ES-I3 (cell line): ENCODE results near the gene PRKAR2B.

ENCODE experiments used
- H3K36me3 ChIP-seq: 2 replicates; pipeline ENCODE4 v1.6.1; 2013; ENCODE audit warnings: mild to moderate bottlenecking, low read length, control low read depth, moderate library complexity; ENCODE audit not compliant: insufficient read depth
- H3K4me1 ChIP-seq: 2 replicates; pipeline ENCODE4 v1.6.1; 2013; ENCODE audit warnings: mild to moderate bottlenecking, control low read depth, low read length; ENCODE audit not compliant: insufficient read depth
- H3K9ac ChIP-seq: 2 replicates; pipeline ENCODE4 v1.6.1; 2013; ENCODE audit warnings: low read depth, mild to moderate bottlenecking, low read length, moderate library complexity
- H3K9me3 ChIP-seq: 2 replicates; pipeline ENCODE4 v1.6.1; 2013; ENCODE audit warnings: mild to moderate bottlenecking, low read length, moderate library complexity; ENCODE audit not compliant: control insufficient read depth, insufficient read depth

The PRKAR2B gene

DNA sequence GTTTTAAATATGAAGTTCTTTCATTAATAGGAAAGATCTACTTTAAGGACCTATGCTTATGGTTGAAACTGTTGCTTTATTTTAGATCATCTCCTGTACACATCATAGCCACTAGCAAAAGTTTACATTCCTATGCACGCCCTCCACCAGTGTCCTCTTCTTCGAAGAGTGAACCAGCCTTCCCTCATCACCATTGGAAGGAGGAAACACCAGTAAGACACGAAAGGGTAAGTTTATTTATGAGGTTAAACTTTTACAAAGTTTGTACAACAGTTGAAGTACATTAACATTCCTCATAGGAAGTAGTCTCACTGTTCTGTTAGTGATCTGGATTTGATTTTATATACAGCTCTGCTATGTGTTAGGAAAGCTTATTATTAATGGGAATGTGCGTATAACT, 141.2 kb downstream of the PRKAR2B start:
- Histone ChIP-seq H3K9ac (no peak overlapping the region), H3K9me3 (no peaks in the 10 kb centered on the region), H3K36me3 (no peaks in the 10 kb centered on the region), H3K4me1 (no peaks in the 10 kb centered on the region)

DNA sequence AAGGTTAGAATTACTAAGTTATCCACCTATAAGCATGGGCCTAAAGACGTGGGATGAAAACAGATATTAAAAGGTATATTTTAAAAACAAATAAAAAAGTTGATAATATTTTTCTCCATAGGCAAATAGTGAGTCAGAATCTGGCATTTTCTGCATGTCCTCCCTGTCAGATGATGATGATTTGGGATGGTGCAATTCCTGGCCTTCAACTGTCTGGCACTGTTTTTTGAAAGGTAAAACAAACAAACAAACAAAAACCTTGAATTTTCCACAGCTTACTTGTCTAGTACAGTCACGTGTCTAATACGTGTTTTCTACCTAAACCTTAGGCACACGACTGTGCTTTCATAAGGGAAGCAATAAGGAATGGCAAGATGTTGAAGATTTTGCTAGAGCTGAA, 141.7 kb downstream of the PRKAR2B start:
- Histone ChIP-seq H3K9ac (no peak overlapping the region), H3K9me3 (no peaks in the 10 kb centered on the region), H3K36me3 (no peaks in the 10 kb centered on the region), H3K4me1 (no peaks in the 10 kb centered on the region)

DNA sequence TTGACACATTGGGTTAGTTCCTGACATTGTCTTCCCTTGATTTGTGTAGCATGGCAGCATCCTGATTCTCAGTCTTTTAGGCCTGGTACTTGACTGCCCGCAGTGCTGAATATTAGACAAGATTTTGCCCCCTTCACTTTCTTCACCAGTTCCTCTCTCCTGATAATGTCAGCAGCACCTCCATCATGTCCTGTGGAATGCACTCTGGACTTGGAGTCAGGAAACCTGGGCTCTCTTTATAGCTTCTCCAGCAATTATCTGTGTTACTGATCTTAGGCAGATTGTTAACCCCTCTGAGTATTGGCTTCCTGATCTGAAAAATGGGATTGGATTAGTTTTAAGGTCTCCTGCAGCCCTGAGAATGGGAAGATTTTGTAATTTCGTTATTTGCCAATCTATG, 143.3 kb downstream of the PRKAR2B start:
- no peaks in the 10 kb centered on the region for H3K4me1 ChIP-seq
- no peak overlapping the region for H3K9ac ChIP-seq
- H3K36me3 ChIP-seq: no peaks in the 10 kb centered on the region
- H3K9me3 ChIP-seq: no peaks in the 10 kb centered on the region

DNA sequence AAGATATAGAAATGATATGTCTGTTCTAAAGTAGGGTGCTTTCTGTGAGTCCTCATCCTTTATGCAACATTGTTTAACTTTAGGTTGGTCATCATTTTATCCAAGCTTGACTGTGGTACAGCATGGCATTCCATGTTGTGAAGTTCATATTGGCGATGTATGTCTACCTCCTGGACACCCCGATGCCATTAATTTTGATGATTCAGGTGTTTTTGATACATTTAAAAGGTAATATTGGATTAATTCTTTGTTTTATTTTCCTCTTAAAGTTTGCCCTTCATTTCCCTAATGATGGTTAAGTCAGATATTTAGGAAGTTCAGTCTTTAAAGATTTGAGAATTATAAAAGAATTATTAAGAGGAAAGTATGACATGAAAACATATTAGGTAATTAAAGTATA, 145.6 kb downstream of the PRKAR2B start:
- H3K9ac ChIP-seq: no peak overlapping the region
- no peaks in the 10 kb centered on the region for H3K36me3 ChIP-seq
- H3K9me3 ChIP-seq: no peaks in the 10 kb centered on the region
- no peaks in the 10 kb centered on the region for H3K4me1 ChIP-seq

DNA sequence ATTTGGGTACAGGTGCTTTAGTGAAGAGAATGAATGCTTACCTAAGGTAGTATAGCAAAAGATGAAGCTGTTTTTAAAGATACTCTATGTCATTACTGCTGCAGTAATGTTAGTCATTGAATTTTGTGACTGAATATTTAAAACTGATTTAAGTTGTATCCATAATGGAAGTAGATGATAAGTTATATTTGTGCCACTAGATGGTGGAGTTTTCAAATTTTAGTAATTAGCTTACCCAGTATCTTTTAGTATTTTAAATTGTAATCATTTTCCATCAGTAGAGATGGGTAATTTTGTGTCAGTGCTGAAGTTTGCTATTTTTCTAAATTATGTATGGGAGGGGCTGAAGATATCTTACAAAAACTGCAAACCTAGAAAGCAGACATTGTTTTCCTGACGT, 149.5 kb downstream of the PRKAR2B start:
- Histone ChIP-seq H3K36me3 (peaks cover 3% of the 10 kb centered on the region; the same call in 1 of the 2 replicates), H3K9ac (no peak overlapping the region), H3K4me1 (no peaks in the 10 kb centered on the region), H3K9me3 (no peaks in the 10 kb centered on the region)

DNA sequence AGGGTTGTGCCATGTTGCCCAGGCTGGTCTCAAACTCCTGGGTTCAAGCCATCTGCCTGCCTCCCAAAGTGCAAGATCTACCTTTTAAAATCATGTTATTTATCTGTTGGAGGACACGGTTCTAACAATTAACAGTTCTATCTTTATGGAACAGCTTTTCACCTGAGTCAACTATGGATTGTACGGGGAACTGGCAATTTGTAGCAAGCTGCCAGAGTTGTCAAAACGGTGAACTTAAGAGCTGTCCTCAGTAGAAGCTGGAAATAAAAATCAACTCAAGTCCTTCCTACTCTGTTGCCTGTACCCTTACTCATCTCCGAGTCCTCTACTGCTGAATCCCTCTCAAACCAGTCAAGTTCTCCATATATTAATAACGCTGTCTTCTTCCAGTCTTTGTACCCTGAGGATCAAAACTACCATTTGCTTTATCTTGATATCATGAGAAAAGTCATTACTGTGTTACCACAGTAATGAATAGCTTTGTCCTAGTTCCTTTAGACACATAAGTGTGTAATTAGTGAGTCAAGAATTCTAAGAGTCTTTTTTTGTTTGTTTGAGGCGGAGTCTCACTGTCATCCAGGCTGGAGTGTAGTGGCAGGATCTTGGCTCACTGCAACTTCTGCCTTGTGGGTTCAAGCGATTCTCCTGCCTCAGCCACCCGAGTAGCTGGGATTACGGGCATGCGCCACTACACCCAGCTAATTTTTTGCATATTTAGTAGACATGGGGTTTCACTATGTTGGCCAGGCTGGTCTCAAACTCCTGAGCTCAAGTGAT, 152.5 kb downstream of the PRKAR2B start:
- peaks cover 3% of the 10 kb centered on the region; the same call in 1 of the 2 replicates for H3K36me3 ChIP-seq
- no peaks in the 10 kb centered on the region for H3K4me1 ChIP-seq
- H3K9me3 ChIP-seq: no peaks in the 10 kb centered on the region
- H3K9ac ChIP-seq: no peak overlapping the region

DNA sequence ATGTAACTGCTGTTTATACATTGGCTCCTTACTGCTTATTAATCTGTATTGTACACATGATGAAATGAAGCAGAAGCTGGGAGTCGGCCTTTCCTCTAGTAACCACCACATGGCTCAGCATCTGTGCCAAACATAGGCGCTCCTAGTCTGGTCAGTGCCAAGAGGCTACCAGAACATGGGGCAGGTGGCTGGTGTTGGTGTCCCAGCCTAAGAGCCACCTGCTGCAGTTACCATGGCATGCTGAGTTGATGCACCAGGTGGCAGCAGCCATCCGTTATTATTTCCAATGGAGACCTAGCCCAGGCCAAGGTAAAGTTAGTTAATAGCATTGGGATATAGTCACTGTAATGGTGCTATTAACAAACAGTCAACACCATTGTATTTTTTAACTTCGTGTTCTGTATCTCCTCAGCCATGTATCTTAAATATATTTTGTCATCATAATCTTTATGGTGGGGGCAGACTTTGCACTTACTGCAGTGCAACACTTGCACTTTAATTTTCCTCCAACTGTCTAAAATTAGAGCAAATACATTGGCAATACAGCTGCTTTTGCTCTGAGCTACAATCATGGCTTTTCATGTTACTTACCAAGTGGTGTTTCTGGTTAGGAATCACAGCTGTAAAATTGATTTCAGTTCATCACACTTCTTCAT, 157.4 kb downstream of the PRKAR2B start:
- H3K9ac ChIP-seq: no peak overlapping the region

DNA sequence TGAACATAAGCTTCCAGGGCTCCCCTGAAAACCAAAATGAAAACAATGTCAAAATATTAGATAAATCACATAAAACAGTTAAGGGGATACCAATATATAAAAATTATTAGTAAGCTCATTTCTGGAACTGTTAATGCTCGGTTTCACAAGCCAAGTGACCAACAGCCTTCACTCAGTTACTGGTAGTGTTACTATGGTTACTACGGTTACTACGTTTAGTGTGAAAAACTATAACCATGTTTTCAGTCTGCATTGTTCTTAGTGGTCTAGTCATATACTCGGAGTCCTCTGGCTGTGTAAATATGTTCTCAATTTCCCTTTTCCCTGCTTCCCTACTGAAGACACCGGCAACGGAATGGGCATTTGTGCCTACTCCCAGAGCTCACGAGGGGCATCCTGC, 159.1 kb downstream of the PRKAR2B start:
- no peak overlapping the region for H3K9ac ChIP-seq
- peaks cover 4% of the 10 kb centered on the region for H3K36me3 ChIP-seq
- no peaks in the 10 kb centered on the region for H3K4me1 ChIP-seq
- H3K9me3 ChIP-seq: no peaks in the 10 kb centered on the region

More for the DNA sequence above, 157.4 kb downstream of the PRKAR2B start:
- Histone ChIP-seq H3K4me1 (no peaks in the 10 kb centered on the region), H3K36me3 (peaks cover 7% of the 10 kb centered on the region), H3K9me3 (no peaks in the 10 kb centered on the region)

DNA sequence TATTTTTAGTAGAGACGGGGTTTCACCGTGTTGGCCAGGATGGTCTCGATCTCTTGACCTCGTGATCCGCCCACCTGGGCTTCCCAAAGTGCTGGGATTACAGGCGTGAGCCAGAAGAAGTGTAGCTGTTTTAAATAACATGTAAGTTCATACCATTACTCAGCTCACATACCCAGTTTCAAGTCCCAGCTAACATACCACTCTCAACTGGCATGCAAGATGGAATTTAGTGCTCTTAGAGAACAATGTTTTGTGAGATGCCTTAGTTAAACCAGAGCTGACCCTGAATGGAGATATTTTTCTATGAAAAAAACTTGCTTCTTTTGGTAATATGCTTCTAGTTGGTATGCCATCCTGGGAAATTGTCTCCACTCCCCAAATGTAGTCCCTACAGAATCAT, 161.6 kb downstream of the PRKAR2B start:
- no peaks in the 10 kb centered on the region for H3K9me3 ChIP-seq
- H3K4me1 ChIP-seq: no peaks in the 10 kb centered on the region
- H3K9ac ChIP-seq: no peak overlapping the region
- H3K36me3 ChIP-seq: peaks cover 4% of the 10 kb centered on the region

DNA sequence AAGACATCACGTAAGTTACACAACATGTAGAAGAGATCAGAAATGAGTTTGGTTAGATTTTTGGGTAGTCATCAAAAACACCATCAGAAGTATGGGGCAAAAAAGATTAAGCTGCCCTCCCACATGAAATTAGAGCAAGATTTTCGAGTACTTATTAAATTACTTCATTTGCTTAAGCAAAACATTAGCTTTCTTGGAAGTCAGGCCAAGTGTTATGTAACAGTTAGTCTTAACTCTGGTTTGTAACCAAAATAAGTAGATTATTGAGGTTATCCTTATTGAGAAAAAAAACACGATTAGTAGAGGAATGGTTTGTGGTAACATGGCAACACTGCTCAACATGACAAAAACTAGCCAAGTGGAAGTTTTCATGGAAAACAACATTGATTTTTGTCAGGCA, 162.2 kb downstream of the PRKAR2B start:
- H3K9me3 ChIP-seq: no peaks in the 10 kb centered on the region
- H3K4me1 ChIP-seq: no peaks in the 10 kb centered on the region
- peaks cover 4% of the 10 kb centered on the region for H3K36me3 ChIP-seq
- no peak overlapping the region for H3K9ac ChIP-seq

DNA sequence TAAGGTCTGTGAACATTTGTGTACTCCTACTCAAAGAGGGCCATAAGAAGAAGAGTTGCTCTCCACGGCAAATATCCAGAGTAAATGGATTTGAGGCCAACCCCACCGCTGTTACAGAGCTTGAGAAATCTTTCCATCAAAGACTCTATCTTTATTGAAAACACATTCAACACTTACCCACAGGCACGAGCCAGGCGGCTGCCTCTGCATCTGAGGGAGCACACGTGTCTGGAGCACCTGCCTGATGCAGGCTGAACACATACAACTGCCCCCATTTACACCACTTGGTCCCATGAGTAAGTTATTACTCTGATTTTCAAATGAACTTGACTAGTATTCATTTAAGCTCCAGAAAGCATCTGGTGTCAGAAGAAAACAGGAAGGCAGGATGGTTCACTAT, 163.0 kb downstream of the PRKAR2B start:
- H3K36me3 ChIP-seq: peaks cover 4% of the 10 kb centered on the region
- no peak overlapping the region for H3K9ac ChIP-seq
- no peaks in the 10 kb centered on the region for H3K4me1 ChIP-seq
- no peaks in the 10 kb centered on the region for H3K9me3 ChIP-seq

DNA sequence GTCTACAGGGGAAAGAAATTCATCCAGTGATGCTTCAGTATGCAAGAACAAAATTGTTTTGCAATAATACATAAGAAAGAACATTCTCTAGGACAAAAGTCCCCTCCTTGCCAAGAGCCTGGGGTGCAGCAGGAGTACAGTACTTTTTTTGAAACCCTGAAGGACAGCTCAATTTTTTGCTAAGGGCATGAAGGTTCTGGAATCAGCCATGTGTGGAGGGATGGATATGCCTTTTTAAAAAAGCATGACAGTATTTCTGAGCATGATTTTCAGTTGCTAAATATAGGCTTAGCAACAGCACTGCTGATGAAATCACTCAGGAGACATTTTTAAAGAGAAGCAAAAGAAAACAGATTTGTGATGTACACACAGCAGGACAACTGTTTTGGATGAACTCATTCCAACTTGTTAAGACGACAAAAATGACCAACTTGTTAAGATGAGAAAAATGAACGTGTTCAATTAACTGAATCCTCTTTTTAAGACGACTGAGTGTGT, 163.6 kb downstream of the PRKAR2B start:
- Histone ChIP-seq H3K9ac (no peak overlapping the region), H3K9me3 (no peaks in the 10 kb centered on the region), H3K36me3 (peaks cover 3% of the 10 kb centered on the region), H3K4me1 (no peaks in the 10 kb centered on the region)

DNA sequence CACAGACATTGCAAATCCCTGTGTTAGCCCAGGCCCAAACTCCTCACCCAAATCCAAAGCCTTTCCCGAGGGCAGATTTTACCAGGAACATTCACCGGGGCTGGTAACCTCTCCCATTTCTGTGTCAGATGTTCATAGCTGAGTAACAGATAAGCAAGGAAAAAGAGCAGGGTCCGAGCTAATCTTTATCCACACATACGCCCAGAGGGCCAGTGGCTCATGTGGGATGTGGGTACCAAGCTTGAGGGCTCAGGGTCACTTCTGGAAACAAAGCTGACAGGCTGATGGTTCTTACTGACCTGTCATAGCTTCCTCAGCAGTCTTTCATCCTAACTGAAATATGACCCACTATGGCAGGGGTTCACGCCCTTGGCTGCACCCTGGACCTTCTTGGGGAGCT, 164.1 kb downstream of the PRKAR2B start:
- H3K9ac ChIP-seq: no peak overlapping the region
- H3K36me3 ChIP-seq: no peaks in the 10 kb centered on the region; the same call in 1 of the 2 replicates
- H3K9me3 ChIP-seq: no peaks in the 10 kb centered on the region
- no peaks in the 10 kb centered on the region for H3K4me1 ChIP-seq

DNA sequence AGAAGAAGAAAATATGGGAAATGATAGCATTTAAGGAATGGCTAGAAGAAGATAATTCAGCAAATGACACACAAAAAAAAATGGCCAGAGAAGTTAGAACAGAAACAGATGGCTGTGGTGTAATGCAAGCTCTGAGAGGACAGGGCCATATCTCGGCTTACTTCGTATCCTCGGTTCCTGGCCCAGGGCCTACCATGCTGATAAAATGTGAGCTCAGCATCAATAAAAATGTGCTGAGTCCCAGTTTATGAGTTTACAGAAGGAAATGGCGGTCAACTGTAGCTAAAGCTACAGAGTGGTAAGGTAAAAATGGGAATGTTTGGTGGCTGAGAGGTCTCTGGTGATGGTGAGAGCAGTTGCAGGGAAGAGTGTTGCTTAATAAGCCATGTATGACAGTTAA, 165.1 kb downstream of the PRKAR2B start:
- Histone ChIP-seq H3K36me3 (no peaks in the 10 kb centered on the region), H3K9ac (no peak overlapping the region), H3K9me3 (no peaks in the 10 kb centered on the region), H3K4me1 (no peaks in the 10 kb centered on the region)

DNA sequence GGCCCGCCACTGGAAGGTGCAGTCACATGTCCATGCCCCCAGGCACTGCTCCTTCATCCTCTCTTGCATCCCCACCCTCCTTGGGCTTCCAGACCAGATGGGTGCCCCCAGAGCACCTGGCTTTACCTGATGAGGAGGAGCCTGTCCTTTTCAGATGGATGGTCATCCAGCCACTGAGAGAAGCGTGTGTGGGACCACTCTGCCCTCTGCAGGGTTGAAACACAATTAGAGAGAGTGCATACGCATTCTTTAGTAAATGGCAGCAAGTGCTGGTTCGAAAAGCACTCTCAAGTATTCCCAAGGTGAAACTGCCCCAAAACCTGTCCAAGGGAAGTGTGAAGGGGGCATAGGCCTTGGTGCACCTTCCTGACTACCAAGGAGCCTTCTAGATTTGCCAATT, 165.9 kb downstream of the PRKAR2B start:
- H3K4me1 ChIP-seq: no peaks in the 10 kb centered on the region
- H3K9ac ChIP-seq: no peak overlapping the region
- H3K9me3 ChIP-seq: no peaks in the 10 kb centered on the region
- no peaks in the 10 kb centered on the region for H3K36me3 ChIP-seq
